HG03103 (cell line): Measurements from ENCODE around the gene SH3GL3.

Experiments used
- ATAC-seq: cut with Tn5 transposase; IDR thresholded peaks from one replicate; pipeline ENCODE4 v1.9.1; 2021; ENCODE audit warnings: low read depth; ENCODE audit not compliant: unreplicated experiment

SH3GL3 gene

GRCh38 chr15:83656943-83657528 lies 209.9 kb downstream of the SH3GL3 start:
- ATAC-seq: no peak

GRCh38 chr15:83657549-83657948 lies 210.4 kb downstream of the SH3GL3 start:
- ATAC-seq: no peak

GRCh38 chr15:83658430-83659416 lies 211.6 kb downstream of the SH3GL3 start:
- ATAC-seq: no peak

GRCh38 chr15:83659417-83659812 lies 212.3 kb downstream of the SH3GL3 start:
- no peak for ATAC-seq

GRCh38 chr15:83665480-83665879 lies 218.3 kb downstream of the SH3GL3 start:
- ATAC-seq: no peak
